Natural killer cell (primary cell): ENCODE data around the gene GABRB1. TPM values are rescaled to one million over a fixed set of nuclear protein-coding genes. Genes with fewer than 3 reads are reported as not detected.

Experiments
- ATAC-seq, 3 donors: fragments of 150-1000 bp in 2 of 3; fragments of 200-7000 bp in 1 of 3; cut with Tn5 transposase; 1 replicate in 1 of 3; 2 replicates in 2 of 3; pipeline ENCODE4 v1.10.0; 2021; ENCODE audit warnings: mild to moderate bottlenecking in 2 of 3, moderate library complexity in 2 of 3
- DNase-seq, 2 donors: peaks; one replicate each; pipeline versions ENCODE4 v3.0.0 to v3.0.0-alpha.2; 2013 to 2021; ENCODE audit warnings: mixed read lengths in 1 of 2
- H3K27ac ChIP-seq: one replicate; pipeline ENCODE4 v1.5.1; 2013; ENCODE audit warnings: mild to moderate bottlenecking, low read length
- H3K27me3 ChIP-seq: one replicate; pipeline ENCODE4 v1.6.1; 2013; ENCODE audit warnings: low read length; ENCODE audit not compliant: control insufficient read depth, insufficient read depth
- H3K36me3 ChIP-seq: one replicate; pipeline ENCODE4 v1.6.1; 2013; ENCODE audit warnings: low read length; ENCODE audit not compliant: control insufficient read depth, insufficient read depth
- H3K4me1 ChIP-seq: one replicate; pipeline ENCODE4 v1.6.1; 2013; ENCODE audit warnings: low read length; ENCODE audit not compliant: control insufficient read depth, insufficient read depth
- H3K4me3 ChIP-seq: one replicate; pipeline ENCODE4 v1.5.1; 2013; ENCODE audit warnings: low read length
- H3K9me3 ChIP-seq: one replicate; pipeline ENCODE4 v1.6.1; 2013; ENCODE audit warnings: low read length; ENCODE audit not compliant: control insufficient read depth, insufficient read depth
- H3K27ac Mint-ChIP-seq, 2 donors: one replicate each; pipeline ENCODE4 v1.8.0; 2022; ENCODE audit warnings: mild to moderate bottlenecking in 2 of 2, mixed read lengths in 2 of 2, moderate library complexity in 1 of 2
- H3K27me3 Mint-ChIP-seq, 2 donors: one replicate each; pipeline ENCODE4 v1.8.0; 2022; ENCODE audit warnings: low read depth in 2 of 2, mixed read lengths in 2 of 2
- H3K36me3 Mint-ChIP-seq: one replicate; pipeline ENCODE4 v1.8.0; 2022; ENCODE audit warnings: mixed read lengths
- H3K4me1 Mint-ChIP-seq, 2 donors: one replicate each; pipeline ENCODE4 v1.8.0; 2022; ENCODE audit warnings: mixed read lengths in 2 of 2
- H3K4me3 Mint-ChIP-seq: one replicate; pipeline ENCODE4 v1.8.0; 2022; ENCODE audit warnings: mild to moderate bottlenecking, moderate library complexity, mixed read lengths
- H3K9me3 Mint-ChIP-seq, 2 donors: one replicate each; pipeline ENCODE4 v1.8.0; 2022; ENCODE audit warnings: mixed read lengths in 2 of 2
- WGBS: methylation state at CpG from one replicate; pipeline ENCODE4 v1.1.7; 2013; ENCODE audit warnings: missing lambda C conversion rate; ENCODE audit not compliant: insufficient coverage; 5-methylcytosine and 5-hydroxymethylcytosine counted together
- intact Hi-C: fragments of 100-400 bp; cut with micrococcal nuclease; formaldehyde crosslinking; loops from one replicate; pipeline ENCODE4 v1.14.2; 2022
- total RNA-seq, 4 donors: library from RNA; stranded (reverse); fragments of 120-200 nt in 1 of 4; gene quantifications; one replicate each; pipeline versions ENCODE4 v1.2.3 to v1.2.4, GENCODE V29; 2013 to 2022
- TF ChIP-seq, protein P1 (sequence below): fragments of 200-600 bp; IDR thresholded peaks from one replicate; pipeline ENCODE4 v1.8.0; 2022; ENCODE audit warnings: antibody characterized with exemption

The GABRB1 gene
- total RNA-seq, 3 donors from 2014 or later (not counting 1 experiment from before 2014, with no cell fraction given), result not detected

DNA sequence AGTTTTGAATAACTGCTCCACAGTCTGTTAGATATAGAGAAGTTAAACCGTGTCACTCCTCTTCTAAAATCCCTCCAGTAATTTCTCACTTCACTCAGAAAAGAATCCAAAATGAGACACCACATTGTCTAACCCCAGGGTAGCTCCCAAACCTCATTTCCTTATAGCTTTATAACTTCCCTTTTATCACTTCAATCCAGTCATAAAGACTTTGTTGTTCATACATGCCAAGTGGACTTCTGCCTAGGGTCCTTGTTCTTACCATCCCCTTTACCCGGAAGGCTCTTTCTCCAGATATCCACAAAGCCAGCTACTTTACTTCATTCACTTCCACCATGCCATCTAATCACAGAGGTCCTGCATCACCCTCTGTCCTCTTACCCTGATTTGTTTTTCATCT is 156.2 kb downstream of the GABRB1 start:
- DNase-seq (no peak), ATAC-seq (no peak)
- intact Hi-C loops, result no loop called here
- H3K9me3 ChIP-seq, result no peaks in the 10 kb centered on the region
- H3K4me1 ChIP-seq, result no peaks in the 10 kb centered on the region
- no peaks in the 10 kb centered on the region for H3K4me1 Mint-ChIP-seq
- no peak overlapping the region for H3K4me3 Mint-ChIP-seq
- no peaks in the 10 kb centered on the region for H3K27me3 Mint-ChIP-seq
- H3K27ac ChIP-seq, result no peak overlapping the region
- peaks cover 0 to 3% of the 10 kb centered on the region in 2 donors for H3K9me3 Mint-ChIP-seq
- H3K36me3 Mint-ChIP-seq, result no peaks in the 10 kb centered on the region
- TF ChIP-seq, protein P1, sequence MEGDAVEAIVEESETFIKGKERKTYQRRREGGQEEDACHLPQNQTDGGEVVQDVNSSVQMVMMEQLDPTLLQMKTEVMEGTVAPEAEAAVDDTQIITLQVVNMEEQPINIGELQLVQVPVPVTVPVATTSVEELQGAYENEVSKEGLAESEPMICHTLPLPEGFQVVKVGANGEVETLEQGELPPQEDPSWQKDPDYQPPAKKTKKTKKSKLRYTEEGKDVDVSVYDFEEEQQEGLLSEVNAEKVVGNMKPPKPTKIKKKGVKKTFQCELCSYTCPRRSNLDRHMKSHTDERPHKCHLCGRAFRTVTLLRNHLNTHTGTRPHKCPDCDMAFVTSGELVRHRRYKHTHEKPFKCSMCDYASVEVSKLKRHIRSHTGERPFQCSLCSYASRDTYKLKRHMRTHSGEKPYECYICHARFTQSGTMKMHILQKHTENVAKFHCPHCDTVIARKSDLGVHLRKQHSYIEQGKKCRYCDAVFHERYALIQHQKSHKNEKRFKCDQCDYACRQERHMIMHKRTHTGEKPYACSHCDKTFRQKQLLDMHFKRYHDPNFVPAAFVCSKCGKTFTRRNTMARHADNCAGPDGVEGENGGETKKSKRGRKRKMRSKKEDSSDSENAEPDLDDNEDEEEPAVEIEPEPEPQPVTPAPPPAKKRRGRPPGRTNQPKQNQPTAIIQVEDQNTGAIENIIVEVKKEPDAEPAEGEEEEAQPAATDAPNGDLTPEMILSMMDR, result no peak
- 79% methylated on average over 2 of the region's 2 CpGs for WGBS
- H3K4me3 ChIP-seq, result no peak overlapping the region
- H3K27ac Mint-ChIP-seq, result no peak overlapping the region
- H3K36me3 ChIP-seq, result no peaks in the 10 kb centered on the region
- no peaks in the 10 kb centered on the region for H3K27me3 ChIP-seq

DNA sequence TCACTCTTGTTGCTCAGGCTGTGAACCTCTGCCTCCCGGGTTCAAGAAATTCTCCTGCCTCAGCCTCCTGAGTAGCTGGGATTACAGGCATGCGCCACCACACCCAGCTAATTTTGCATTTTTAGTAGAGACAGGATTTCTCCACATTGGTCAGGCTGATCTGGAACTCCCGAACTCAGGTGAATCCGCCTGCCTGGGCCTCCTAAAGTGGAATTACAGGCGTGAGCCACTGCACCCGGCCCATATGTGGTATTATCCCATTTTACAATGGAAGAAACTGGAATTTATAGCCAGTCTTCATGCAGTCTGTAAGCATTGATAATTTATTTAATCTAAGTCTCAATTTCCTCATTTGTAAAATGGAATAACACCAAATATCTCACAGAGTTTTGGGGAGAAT is 161.8 kb downstream of the GABRB1 start:
- no peaks in the 10 kb centered on the region for H3K27me3 ChIP-seq
- H3K9me3 Mint-ChIP-seq, result no peaks in the 10 kb centered on the region
- no peak overlapping the region for H3K27ac ChIP-seq
- no peaks in the 10 kb centered on the region for H3K4me1 ChIP-seq
- TF ChIP-seq, protein P1, result no peak
- no peak overlapping the region for H3K4me3 Mint-ChIP-seq
- ATAC-seq, result no peak
- H3K27ac Mint-ChIP-seq, result no peak overlapping the region
- intact Hi-C loops, result no loop called here
- no peaks in the 10 kb centered on the region for H3K27me3 Mint-ChIP-seq
- no peak for DNase-seq
- no peaks in the 10 kb centered on the region for H3K36me3 Mint-ChIP-seq
- H3K4me1 Mint-ChIP-seq, result no peaks in the 10 kb centered on the region
- WGBS, result 72% methylated on average over 6 of the region's 6 CpGs
- H3K4me3 ChIP-seq, result no peak overlapping the region
- H3K36me3 ChIP-seq, result no peaks in the 10 kb centered on the region
- no peaks in the 10 kb centered on the region for H3K9me3 ChIP-seq

DNA sequence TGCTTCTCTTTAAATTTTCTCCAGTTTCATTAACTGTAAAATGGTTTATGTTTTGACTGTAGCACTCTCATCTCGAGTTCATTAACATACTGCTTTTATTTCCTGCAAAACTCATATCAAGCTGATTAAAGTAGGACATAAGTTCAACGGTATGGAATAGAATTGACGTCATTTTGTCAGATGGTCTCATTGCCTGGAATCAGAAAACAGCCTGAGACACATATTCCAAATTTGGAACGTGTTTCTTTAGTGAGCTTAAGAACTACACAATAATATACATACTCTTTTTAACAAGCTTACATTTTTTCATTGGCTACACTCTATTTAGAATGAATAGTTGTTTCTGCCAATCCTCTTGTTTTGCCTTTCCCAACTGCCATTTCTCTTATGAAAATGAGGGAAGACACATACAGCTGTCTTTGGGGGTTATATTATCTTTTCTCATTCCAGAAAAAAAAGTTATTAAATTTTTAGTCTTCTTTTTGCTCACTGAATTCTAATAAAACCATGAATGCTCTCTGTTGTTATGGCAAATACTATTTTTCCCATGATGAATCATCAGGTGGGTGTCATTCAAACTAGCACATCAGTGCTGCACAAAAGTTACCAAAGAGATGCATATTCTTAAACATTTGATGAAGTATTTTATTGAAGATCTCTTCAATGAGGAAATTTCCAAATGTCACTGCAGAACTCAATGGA is 162.8 kb downstream of the GABRB1 start:
- WGBS, result 77% methylated on average over 4 of the region's 4 CpGs
- Histone ChIP-seq H3K9me3 (no peaks in the 10 kb centered on the region), H3K4me1 (no peaks in the 10 kb centered on the region), H3K36me3 (no peaks in the 10 kb centered on the region), H3K27me3 (no peaks in the 10 kb centered on the region), H3K4me3 (no peak overlapping the region), H3K27ac (no peak overlapping the region)
- Mint-ChIP-seq H3K4me1 (no peaks in the 10 kb centered on the region), H3K9me3 (no peaks in the 10 kb centered on the region), H3K27me3 (no peaks in the 10 kb centered on the region), H3K4me3 (no peak overlapping the region), H3K36me3 (no peaks in the 10 kb centered on the region), H3K27ac (no peak overlapping the region)
- no peak for ATAC-seq
- intact Hi-C loops, result no loop called here
- TF ChIP-seq, protein P1, result no peak
- DNase-seq, result no peak

DNA sequence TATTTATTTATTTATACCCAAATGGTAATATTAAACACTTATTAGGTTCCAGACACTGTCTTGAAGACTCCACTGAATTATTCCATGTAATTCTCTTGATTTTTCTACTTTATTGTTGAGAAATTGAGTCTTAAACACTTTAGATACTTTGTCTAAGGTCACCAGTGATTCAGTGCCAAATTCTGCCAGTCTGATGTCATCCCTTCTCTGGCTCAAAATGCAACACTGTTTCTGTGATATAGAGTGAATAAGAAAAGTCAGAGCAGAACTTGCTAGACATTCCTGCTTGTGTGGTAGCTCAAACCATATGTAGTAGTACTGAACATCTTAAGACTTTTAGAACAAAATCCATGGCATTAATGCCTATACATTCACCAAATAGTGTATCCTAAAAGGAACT is 164.3 kb downstream of the GABRB1 start:
- no peak overlapping the region for H3K4me3 ChIP-seq
- H3K27me3 ChIP-seq, result no peaks in the 10 kb centered on the region
- H3K4me1 ChIP-seq, result no peaks in the 10 kb centered on the region
- no peaks in the 10 kb centered on the region for H3K36me3 Mint-ChIP-seq
- no peak overlapping the region for H3K27ac Mint-ChIP-seq
- H3K4me1 Mint-ChIP-seq, result no peaks in the 10 kb centered on the region
- no peaks in the 10 kb centered on the region for H3K27me3 Mint-ChIP-seq
- TF ChIP-seq, protein P1, result no peak
- no peaks in the 10 kb centered on the region for H3K9me3 ChIP-seq
- no peak for ATAC-seq
- H3K36me3 ChIP-seq, result no peaks in the 10 kb centered on the region
- intact Hi-C loops, result no loop called here
- DNase-seq, result no peak
- H3K9me3 Mint-ChIP-seq, result peaks cover 0 to 3% of the 10 kb centered on the region in 2 donors
- no peak overlapping the region for H3K27ac ChIP-seq
- H3K4me3 Mint-ChIP-seq, result no peak overlapping the region
